ENCODE measurements around the gene SURF2. TPM values are rescaled to one million over a fixed set of nuclear protein-coding genes. Genes with fewer than 3 reads are reported as not detected.
"Not testable (repeated sequence)": the region's sequence is repeated elsewhere in the genome, so short reads cannot be mapped to it uniquely, and the experiment has no call there.

Gene SURF2
- total RNA-seq, 1 donor from 2014 or later: 20.0 TPM

DNA sequence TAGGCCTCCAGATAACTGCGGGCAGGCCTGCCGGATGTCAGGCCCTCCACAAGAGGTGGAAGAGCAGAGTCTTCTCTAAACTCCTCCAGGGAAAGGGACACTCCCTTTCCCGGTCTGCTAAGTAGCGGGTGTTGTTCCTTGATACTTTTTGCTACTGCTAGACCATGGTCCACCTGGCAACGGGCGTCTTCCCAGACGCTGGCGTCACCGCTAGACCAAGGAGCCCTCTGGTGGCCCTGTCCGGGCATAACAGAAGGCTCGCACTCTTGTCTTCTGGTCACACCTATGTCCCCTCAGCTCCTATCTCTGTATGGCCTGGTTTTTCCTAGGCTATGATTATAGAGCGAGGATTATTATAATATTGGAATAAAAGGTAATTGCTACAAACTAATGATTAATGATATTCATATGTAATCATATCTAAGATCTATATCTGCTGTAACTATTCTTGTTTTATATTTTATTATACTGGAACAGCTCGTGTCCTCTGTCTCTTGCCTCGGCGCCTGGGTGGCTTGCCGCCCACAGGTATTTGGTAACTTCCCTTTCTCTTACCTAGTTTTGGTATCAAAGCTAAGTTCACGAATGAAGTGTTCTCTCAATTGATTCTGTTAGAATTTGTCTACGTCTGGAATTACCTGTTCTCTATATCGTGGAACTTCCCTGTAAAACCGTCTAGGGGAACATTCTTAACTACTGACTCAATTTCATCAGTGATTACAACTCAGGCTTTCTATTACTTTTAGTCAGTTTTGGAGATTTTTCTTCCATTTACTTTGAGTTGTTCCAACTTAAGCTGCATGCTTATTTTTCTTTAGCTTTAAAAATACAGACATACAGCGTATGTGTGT is 26.8 kb upstream of the SURF2 start:
- H3K36me3 Mint-ChIP-seq (ENCODE audit: low read depth, unreplicated experiment): peaks cover 18% of the 10 kb centered on the region
- not testable (repeated sequence) for H2AFZ ChIP-seq (ENCODE audit: low read depth, low read length); H3K27ac ChIP-seq (ENCODE audit: low read depth, low read length); H3K4me2 ChIP-seq (ENCODE audit: low read length); H3K27me3 Mint-ChIP-seq (ENCODE audit: low read depth, unreplicated experiment); H3K27me3 ChIP-seq (ENCODE audit: insufficient read depth, low read length); H3K4me3 Mint-ChIP-seq (ENCODE audit: unreplicated experiment); DNase-seq (ENCODE audit: low read depth); H3K4me3 ChIP-seq (ENCODE audit: insufficient read depth, low read depth, low read length); H3K27ac Mint-ChIP-seq (ENCODE audit: unreplicated experiment); H3K9me3 ChIP-seq (ENCODE audit: insufficient read depth, low read depth, low read length); H3K9ac ChIP-seq (ENCODE audit: low read length); H3K9me3 Mint-ChIP-seq (ENCODE audit: unreplicated experiment); H3K4me1 Mint-ChIP-seq (ENCODE audit: low read depth, unreplicated experiment); H3K4me1 ChIP-seq (ENCODE audit: insufficient read depth, low read length); FAIRE-seq
- Histone ChIP-seq H4K20me1 (ENCODE audit: insufficient read depth, low read length) (peaks cover 37% of the 10 kb centered on the region), H3K79me2 (ENCODE audit: insufficient read depth, low read length) (peaks cover 19% of the 10 kb centered on the region), H3K36me3 (ENCODE audit: insufficient read depth, low read length) (peaks cover 24% of the 10 kb centered on the region)
- TF ChIP-seq, protein P1, sequence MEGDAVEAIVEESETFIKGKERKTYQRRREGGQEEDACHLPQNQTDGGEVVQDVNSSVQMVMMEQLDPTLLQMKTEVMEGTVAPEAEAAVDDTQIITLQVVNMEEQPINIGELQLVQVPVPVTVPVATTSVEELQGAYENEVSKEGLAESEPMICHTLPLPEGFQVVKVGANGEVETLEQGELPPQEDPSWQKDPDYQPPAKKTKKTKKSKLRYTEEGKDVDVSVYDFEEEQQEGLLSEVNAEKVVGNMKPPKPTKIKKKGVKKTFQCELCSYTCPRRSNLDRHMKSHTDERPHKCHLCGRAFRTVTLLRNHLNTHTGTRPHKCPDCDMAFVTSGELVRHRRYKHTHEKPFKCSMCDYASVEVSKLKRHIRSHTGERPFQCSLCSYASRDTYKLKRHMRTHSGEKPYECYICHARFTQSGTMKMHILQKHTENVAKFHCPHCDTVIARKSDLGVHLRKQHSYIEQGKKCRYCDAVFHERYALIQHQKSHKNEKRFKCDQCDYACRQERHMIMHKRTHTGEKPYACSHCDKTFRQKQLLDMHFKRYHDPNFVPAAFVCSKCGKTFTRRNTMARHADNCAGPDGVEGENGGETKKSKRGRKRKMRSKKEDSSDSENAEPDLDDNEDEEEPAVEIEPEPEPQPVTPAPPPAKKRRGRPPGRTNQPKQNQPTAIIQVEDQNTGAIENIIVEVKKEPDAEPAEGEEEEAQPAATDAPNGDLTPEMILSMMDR (IDR thresholded peaks at IDR 0.05; ENCODE audit: insufficient read depth, low read depth, low read length): peak; percentile 46

DNA sequence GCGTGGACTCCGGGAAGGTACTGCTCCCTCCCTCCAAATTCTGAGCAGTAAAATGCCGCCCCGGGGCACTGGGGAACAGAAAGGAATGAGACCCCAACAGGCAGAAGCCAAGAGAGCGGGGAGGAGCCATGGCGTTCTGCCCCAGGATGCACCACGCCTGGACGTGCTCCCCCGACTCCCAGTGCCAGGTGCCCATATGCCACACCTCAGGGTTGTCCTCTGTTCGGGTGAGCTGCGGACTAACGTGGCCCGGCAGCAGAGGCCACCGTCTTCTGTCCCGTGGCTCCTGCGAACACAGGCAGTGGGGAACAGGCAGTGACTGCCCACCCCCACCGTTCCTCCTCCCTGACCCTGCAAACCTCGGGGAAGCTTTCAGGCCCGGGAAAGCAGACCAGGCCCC is 25.1 kb upstream of the SURF2 start:
- Histone ChIP-seq H3K9ac (ENCODE audit: low read length) (no peak overlapping the region), H3K27me3 (ENCODE audit: insufficient read depth, low read length) (no peaks in the 10 kb centered on the region), H3K36me3 (ENCODE audit: insufficient read depth, low read length) (peaks cover 24% of the 10 kb centered on the region), H2AFZ (ENCODE audit: low read depth, low read length) (no peak overlapping the region), H3K27ac (ENCODE audit: low read depth, low read length) (no peak overlapping the region), H3K79me2 (ENCODE audit: insufficient read depth, low read length) (peaks cover 34% of the 10 kb centered on the region), H3K4me1 (ENCODE audit: insufficient read depth, low read length) (peaks cover 7% of the 10 kb centered on the region), H4K20me1 (ENCODE audit: insufficient read depth, low read length) (peaks cover 40% of the 10 kb centered on the region), H3K4me3 (ENCODE audit: insufficient read depth, low read depth, low read length) (no peak overlapping the region), H3K4me2 (ENCODE audit: low read length) (no peak overlapping the region), H3K9me3 (ENCODE audit: insufficient read depth, low read depth, low read length) (no peaks in the 10 kb centered on the region)
- Mint-ChIP-seq H3K27ac (ENCODE audit: unreplicated experiment) (peak overlapping the region; percentile 34), H3K36me3 (ENCODE audit: low read depth, unreplicated experiment) (peaks cover 19% of the 10 kb centered on the region), H3K4me3 (ENCODE audit: unreplicated experiment) (no peak overlapping the region), H3K9me3 (ENCODE audit: unreplicated experiment) (no peaks in the 10 kb centered on the region), H3K27me3 (ENCODE audit: low read depth, unreplicated experiment) (peaks cover 1% of the 10 kb centered on the region), H3K4me1 (ENCODE audit: low read depth, unreplicated experiment) (peaks cover 14% of the 10 kb centered on the region)
- FAIRE-seq (no peak), DNase-seq (ENCODE audit: low read depth) (no peak)
- TF ChIP-seq, protein P1 (IDR thresholded peaks at IDR 0.05; ENCODE audit: insufficient read depth, low read depth, low read length): no peak
- no peak for TF ChIP-seq EZH2 (IDR thresholded peaks at IDR 0.05; ENCODE audit: insufficient read depth, low read length)
